ENCODE data around the gene LBP.
"Not testable (repeated sequence)": the region's sequence is repeated elsewhere in the genome, so short reads cannot be mapped to it uniquely, and the experiment has no call there.

Gene LBP

GRCh38 chr20:38350879-38351775, 4.8 kb downstream of the LBP start:
- DNase-seq = no peak

DNA sequence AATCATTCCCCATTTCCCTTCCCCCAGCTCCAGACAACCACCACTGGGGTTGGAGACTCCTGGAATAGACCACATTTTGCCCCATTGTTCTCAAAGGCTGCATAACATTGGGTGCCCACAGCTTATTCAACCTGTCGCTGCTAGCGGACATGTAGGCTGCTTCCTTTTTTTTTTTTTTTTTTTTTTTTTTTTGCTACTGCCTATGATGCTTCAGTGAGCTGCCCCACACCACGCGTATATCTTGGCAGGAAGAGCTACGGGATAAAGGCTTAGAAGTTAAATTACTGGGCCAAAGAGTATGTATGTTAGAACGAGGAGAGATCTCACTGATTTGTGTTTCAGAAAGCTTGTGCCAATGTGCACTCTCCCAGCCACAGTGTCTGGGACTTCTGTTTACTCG, 7.0 kb downstream of the LBP start:
- no peak for DNase-seq

DNA sequence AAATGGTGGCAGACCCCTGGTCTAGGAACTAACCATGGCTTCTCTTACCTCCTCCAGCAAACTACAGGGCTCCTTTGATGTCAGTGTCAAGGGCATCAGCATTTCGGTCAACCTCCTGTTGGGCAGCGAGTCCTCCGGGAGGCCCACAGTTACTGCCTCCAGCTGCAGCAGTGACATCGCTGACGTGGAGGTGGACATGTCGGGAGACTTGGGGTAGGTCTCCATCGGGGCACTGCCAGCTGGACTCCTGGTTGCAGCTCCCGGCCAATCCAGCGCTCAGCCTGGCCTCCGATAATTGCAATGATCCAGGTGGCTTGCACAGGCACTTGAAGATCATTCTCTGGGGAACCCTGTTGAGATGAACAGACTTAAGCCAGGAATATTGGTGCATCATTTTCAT, 7.9 kb downstream of the LBP start:
- no peak for DNase-seq

- no peak for DNase-seq
Measured at GRCh38 chr20:38355161-38356012, 9.1 kb downstream of the LBP start.

DNA sequence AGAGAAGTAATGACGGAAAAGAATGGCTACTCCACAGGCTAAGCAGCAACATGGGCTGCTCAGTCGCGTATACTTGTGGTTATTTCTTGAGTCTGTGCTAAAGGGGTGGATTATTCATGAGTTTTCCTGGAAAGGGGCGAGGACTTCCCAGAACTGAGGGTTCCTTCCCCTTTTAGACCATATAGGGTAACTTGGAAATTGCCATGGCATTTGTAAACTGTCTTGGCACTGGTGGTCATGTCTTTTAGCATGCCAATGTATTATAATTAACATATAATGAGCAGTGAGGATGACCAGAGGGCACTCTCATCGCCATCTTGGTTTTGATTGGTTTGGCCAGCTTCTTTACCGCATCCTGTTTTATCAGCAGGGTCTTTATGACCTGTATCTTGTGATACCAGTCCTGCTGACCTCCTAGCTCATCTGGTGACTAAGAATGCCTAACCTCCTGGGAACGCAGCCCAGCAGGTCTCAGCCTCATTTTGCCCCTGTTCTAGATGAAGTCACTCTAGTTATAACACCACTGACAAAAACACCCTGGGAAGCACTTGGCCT, 11.4 kb downstream of the LBP start:
- DNase-seq = peak; percentile 4

- DNase-seq = no peak
Measured at GRCh38 chr20:38358556-38358955, 12.3 kb downstream of the LBP start.

DNA sequence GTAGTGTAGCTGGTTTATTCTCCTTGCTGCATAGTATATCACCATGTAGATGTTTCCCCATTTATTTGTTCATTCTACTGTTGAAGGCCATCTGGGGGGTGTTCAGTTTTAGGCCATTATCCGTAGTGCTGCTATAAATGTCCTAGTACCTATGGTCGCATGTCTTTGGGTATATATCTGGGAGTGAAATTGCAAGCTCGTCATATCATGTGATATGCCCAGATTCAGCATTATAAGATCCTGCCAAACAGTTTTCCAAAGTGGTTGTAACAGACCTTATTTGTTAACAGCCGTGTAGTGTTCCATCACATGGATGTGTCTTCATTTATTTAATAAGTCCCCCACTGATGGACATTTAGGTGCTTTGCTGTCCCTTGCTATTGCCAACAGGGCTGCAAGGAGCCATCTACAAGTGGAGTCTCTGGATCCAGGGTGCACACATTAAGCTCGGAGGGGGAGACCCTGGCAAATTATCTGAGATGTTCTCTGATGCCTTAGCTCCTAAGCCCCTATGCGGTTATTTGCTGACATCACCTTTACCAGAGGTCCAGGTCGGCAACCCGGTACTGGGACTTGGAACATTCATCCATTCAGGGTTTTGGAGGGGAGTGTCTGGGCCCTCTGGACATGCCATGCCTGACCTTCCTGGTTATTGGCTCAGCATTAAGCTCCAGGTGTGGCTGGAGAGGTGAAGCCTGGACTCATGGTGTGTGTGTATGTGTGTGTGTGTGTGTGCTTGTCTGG, 16.9 kb downstream of the LBP start:
- DNase-seq = no peak

DNA sequence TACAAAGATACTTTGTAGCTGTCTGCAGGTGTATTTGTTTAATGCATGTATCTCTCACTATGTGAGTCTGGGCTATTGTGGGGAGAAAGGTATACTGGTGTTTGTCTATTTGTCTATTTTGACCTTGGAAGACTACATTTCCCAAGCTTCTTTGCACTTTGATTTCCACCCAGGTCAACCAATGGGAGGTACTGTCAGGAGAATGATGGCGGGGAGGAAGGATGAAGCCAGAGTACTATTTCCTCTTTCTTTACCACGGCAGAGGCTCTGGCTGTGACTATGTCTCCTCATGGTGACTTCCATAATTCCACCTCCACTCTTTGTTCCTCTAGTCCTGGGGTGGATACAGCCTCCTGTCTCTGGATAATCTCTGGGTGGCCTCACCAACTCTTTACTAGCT, 23.1 kb downstream of the LBP start:
- no peak for DNase-seq

GRCh38 chr20:38372806-38373205, 26.5 kb downstream of the LBP start:
- DNase-seq = no peak

DNA sequence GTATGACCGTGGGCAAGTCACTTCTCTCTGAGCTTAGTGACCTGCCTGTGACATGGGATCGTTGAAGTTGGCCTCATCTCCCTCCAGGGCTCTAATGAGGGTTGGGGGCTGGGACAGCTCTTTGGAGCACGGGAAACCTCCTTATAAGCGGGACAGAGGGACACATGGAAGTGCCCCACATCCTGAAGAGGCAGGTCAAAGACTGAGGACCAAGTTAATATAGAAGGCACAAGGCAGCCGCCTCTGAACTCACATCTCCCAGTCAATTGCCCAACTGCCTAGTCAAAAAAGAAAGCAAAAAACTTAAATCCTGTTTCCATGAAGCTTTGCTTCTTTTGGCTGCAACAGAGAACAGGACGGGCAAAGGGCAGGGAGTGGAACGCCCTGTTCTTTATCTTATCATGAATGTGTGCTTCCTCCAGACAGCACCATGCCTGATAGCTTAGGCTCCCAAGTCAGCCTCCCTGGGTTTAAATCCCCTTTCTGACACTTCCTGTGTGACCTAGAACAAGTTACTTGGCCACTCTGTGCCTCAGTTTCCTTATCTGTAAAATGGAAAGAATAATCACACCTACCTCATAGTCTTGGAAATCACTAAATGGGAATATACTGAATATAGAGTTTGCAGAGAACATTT, 27.1 kb downstream of the LBP start:
- no peak for DNase-seq

GRCh38 chr20:38373898-38374297, 27.6 kb downstream of the LBP start:
- DNase-seq = no peak

GRCh38 chr20:38377039-38377685, 30.9 kb downstream of the LBP start:
- DNase-seq = no peak

DNA sequence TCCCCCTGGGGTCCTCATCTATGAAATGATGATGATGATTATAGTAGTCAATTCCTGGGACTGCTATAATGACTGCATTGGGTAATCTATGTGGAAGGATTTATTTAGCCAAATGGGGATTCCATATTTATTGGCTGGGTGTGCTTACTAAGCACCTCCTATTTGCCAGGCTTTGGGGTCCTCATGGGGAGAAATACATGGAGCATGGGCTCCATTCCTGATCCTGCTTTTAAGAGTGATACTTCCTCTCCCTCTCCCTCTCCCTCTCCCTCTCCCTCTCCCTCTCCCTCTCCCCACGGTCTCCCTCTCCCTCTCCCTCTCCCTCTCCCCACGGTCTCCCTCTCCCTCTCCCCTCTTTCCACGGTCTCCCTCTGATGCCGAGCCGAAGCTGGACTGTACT, 31.6 kb downstream of the LBP start:
- DNase-seq = not testable (repeated sequence)

DNA sequence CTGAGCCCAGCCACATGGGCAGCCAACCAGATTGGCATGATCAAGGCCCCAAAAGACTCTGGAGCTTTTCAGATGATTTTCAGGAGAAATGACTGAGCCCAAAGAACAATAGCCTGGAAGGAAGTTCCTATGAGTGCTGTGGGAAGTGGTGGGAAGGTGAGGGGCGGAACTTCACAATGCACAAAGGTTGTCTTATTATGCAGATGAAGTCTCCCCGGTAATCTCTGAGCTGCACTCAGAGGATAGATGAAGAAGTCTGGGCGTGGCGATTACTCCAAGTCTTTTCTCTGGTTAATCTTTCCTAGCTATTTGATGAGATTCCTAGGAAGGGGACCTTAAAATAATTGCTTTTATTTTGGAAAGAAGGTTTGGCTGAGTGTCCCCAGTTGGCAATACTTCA, 36.9 kb downstream of the LBP start:
- DNase-seq = no peak

GRCh38 chr20:38386004-38386403, 39.7 kb downstream of the LBP start:
- DNase-seq = no peak

DNA sequence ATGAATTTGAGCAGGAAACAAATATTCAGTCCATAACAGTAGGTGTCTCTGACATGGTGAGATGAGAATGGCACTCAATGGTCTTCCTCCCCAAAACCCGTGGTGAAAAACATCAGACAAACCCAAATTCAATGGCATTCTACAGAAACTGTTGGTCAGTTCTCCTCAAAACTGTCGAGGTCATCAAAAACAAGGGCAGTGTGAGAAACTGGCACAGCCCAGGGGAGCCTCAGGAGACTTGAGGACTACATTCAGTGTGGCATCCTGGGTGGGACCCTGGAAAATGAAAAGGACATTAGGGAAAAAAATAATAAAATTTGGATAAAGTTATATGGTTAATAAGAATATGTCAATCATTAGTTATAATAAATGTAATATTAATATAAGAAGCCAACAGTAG, 40.6 kb downstream of the LBP start:
- DNase-seq = no peak

DNA sequence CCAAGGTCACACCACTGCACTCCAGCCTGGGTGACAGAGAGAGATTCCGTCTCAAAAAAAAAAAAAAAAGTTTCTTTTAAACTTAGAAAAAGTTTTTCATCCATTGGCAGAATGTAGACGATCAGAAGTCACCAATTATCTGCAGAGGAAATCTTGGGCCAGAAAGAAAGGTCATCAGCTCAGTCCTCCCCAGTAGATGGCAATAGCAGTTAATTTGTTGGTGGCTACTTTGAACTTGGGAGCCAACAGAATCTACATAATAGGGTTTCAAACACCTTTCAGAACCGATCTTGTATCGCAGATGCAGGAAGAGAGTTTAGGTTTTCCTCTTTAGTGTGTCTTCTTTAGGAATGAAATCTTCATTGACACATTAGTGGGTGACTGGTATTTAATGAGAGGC, 41.7 kb downstream of the LBP start:
- DNase-seq = no peak

DNA sequence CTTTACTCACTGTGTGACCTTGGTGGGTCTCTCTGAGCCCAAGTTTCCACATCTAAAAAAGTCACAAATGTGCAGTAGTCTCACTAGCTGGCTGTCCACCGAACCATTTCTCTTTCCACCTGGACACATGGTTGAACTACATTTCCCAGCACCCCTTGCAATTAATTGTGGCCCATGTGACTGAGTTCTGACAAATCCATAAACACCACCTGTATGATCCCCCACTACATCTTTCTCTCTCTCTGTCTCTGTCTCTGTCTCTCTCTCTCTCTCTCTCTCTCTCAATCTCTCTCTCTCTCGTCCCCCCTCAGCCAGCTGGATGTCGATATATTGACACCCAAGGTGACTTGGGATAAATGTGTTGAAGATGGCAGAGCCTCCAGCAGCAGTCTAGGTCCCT, 46.1 kb downstream of the LBP start:
- no peak for DNase-seq

GRCh38 chr20:38393259-38393658, 47.0 kb downstream of the LBP start:
- no peak for DNase-seq

DNA sequence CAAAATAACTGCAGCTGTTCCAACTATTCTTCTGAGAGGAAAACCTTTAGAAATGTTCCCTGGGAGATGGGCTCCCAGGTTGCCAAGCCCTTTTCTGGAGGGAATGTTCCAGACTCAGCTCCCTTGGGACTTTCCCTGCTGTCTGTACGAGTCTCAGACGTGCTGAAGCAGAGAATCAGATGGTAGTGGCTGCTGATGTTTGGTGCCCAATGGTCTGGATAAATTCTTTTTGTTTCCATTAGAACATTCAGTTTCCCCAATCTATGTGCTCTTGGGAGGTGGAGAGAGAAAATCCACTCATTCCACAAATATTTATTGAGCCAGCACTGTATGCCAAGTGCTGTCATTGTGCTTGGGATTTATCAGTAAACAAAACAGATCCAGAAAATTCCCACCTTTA, 48.9 kb downstream of the LBP start:
- DNase-seq = no peak

- DNase-seq = not testable (repeated sequence)
Measured at GRCh38 chr20:38395751-38396395, 49.6 kb downstream of the LBP start.
